GM12878 (cell line): ENCODE data around the gene EPS8. TPM values are rescaled to one million over a fixed set of nuclear protein-coding genes. Genes with fewer than 3 reads are reported as not detected.

Experiments used
- ATAC-seq: fragments of 200-7000 bp; cut with Tn5 transposase; 3 replicates; pipeline ENCODE4 v1.9.1; 2020; ENCODE audit warnings: mild to moderate bottlenecking, moderate library complexity
- BruUV-seq: library from RNA; stranded (reverse); fragments of 400-500 nt; replicated peaks from 2 replicates; lab custom pipeline; 2021; lab: Mats Ljungman, UMichigan
- CTCF ChIA-PET: fragments of 300-600 bp; sonication (Branson Sonifier 250); formaldehyde crosslinking; extraction: SDS; loops from one replicate; lab custom pipeline; 2021; ENCODE audit warnings: inconsistent platforms; lab: Yijun Ruan, JAX
- POLR2A ChIA-PET: fragments of 350-600 bp; formaldehyde crosslinking; extraction: SDS; loops from one replicate; lab custom pipeline; 2021; ENCODE audit warnings: inconsistent platforms; lab: Charles Lee
- RAD21 ChIA-PET: fragments of 300-600 bp; sonication (Branson Sonifier 250); formaldehyde crosslinking; loops from one replicate; lab custom pipeline; 2023; ENCODE audit warnings: antibody characterized with exemption; ENCODE audit not compliant: unreplicated experiment; lab: Charles Lee
- SMC1A ChIA-PET: fragments of 300-600 bp; sonication (Branson Sonifier 250); formaldehyde crosslinking; loops from one replicate; lab custom pipeline; 2023; ENCODE audit not compliant: unreplicated experiment, uncharacterized antibody; lab: Charles Lee
- DNase-seq: peaks from one replicate; pipeline ENCODE4 v3.0.0-alpha.2; 2011; ENCODE audit warnings: low read depth, low spot score
- FAIRE-seq: peaks from 3 replicates; lab custom pipeline; 2011; peaks lifted over from hg19 to GRCh38; lab: Jason Lieb, UNC
- H2AFZ ChIP-seq: 2 replicates; pipeline ENCODE4 v1.6.0; 2011; ENCODE audit warnings: low read depth, low read length, control low read depth; ENCODE audit not compliant: control insufficient read depth
- H3K27ac ChIP-seq: 2 replicates; pipeline ENCODE4 v1.5.1; 2011; ENCODE audit warnings: control low read depth; ENCODE audit not compliant: control insufficient read depth, insufficient read depth
- H3K27me3 ChIP-seq, 2 experiments: replicated peaks in 1 of 2; 2 replicates each; pipeline versions ENCODE4 v1.6.0 to v1.6.1; 2011; ENCODE audit warnings: low read length in 1 of 2; ENCODE audit not compliant: control insufficient read depth in 2 of 2, insufficient read depth in 2 of 2
- H3K36me3 ChIP-seq, 2 experiments: 2 replicates each; pipeline ENCODE4 v1.5.1; 2011; ENCODE audit warnings: low read length in 1 of 2; ENCODE audit not compliant: control insufficient read depth in 2 of 2, insufficient read depth in 2 of 2
- H3K4me1 ChIP-seq: 2 replicates; pipeline ENCODE4 v1.6.1; 2011; ENCODE audit warnings: mild to moderate bottlenecking, low read length, moderate library complexity, mixed read lengths; ENCODE audit not compliant: control insufficient read depth, insufficient read depth
- H3K4me2 ChIP-seq: 2 replicates; pipeline ENCODE4 v1.6.0; 2011; ENCODE audit warnings: control low read depth; ENCODE audit not compliant: control insufficient read depth, insufficient read depth
- H3K4me3 ChIP-seq: fragments of 200-600 bp; sonication (generic); 2 replicates; pipeline ENCODE4 v1.5.1; 2016
- H3K79me2 ChIP-seq: 2 replicates; pipeline ENCODE4 v1.6.0; 2011; ENCODE audit warnings: low read length; ENCODE audit not compliant: control insufficient read depth, insufficient read depth
- H3K9ac ChIP-seq: 2 replicates; pipeline ENCODE4 v1.8.0; 2011; ENCODE audit warnings: low read length, control low read depth, mixed read lengths; ENCODE audit not compliant: control insufficient read depth, insufficient read depth
- H3K9me3 ChIP-seq: replicated peaks from 3 replicates; pipeline ENCODE4 v1.5.1; 2011; ENCODE audit warnings: mild to moderate bottlenecking, low read length; ENCODE audit not compliant: control insufficient read depth, insufficient read depth
- H4K20me1 ChIP-seq: 2 replicates; pipeline ENCODE4 v1.6.0; 2011; ENCODE audit not compliant: control insufficient read depth, insufficient read depth
- BMI1 ChIP-seq: fragments of 450-650 bp; IDR thresholded peaks from 2 replicates; pipeline ENCODE4 v1.6.1; 2016; ENCODE audit warnings: mild to moderate bottlenecking, moderate library complexity, borderline replicate concordance
- CEBPZ ChIP-seq: fragments of 150-350 bp; IDR thresholded peaks from 2 replicates; pipeline ENCODE4 v1.6.1; 2016; ENCODE audit warnings: low read depth, low read length
- CHD4 ChIP-seq: fragments of 200-600 bp; sonication (generic); IDR thresholded peaks from 2 replicates; pipeline ENCODE4 v1.6.1; 2016; ENCODE audit warnings: mild to moderate bottlenecking
- FOXM1 ChIP-seq: IDR thresholded peaks from 2 replicates; pipeline ENCODE4 v1.6.1; 2012; ENCODE audit warnings: low read depth, mild to moderate bottlenecking, inconsistent platforms, low read length, moderate library complexity
- GABPA ChIP-seq: IDR thresholded peaks from 2 replicates; pipeline ENCODE4 v1.6.1; 2014; ENCODE audit warnings: antibody characterized with exemption, low read depth, mild to moderate bottlenecking, inconsistent platforms
- HDAC2 ChIP-seq: fragments of 200-600 bp; sonication (generic); IDR thresholded peaks from 2 replicates; pipeline ENCODE4 v1.6.1; 2017
- KLF5 ChIP-seq: fragments of 450-650 bp; IDR thresholded peaks from 2 replicates; pipeline ENCODE4 v1.6.1; 2014; ENCODE audit warnings: mild to moderate bottlenecking; ENCODE audit not compliant: partially characterized antibody
- RFX5 ChIP-seq: IDR thresholded peaks from 2 replicates; pipeline ENCODE4 v1.6.1; 2011; ENCODE audit warnings: low read depth, low read length, improper control_type of control experiment
- SREBF1 ChIP-seq: IDR thresholded peaks from 2 replicates; pipeline ENCODE4 v1.6.1; 2012; ENCODE audit warnings: mild to moderate bottlenecking, low read length
- SRF ChIP-seq, 2 experiments: IDR thresholded peaks; 2 replicates each; pipeline ENCODE4 v1.6.1; 2011; ENCODE audit warnings: low read depth in 2 of 2, low read length in 2 of 2, mild to moderate bottlenecking in 1 of 2, moderate library complexity in 1 of 2
- WGBS: methylation state at CpG from one replicate; pipeline ENCODE4 v1.1.6; 2016; ENCODE audit warnings: low lambda C conversion rate; ENCODE audit not compliant: insufficient replicate concordance, insufficient coverage; ENCODE audit errors: missing lambda C conversion rate; 5-methylcytosine and 5-hydroxymethylcytosine counted together
- in situ Hi-C: fragments of 300-500 bp; cut with MboI; formaldehyde crosslinking; loops from 9 replicates; pipeline ENCODE4 v1.14.3; 2018; ENCODE audit warnings: mixed read lengths
- intact Hi-C: fragments of 100-400 bp; cut with micrococcal nuclease; formaldehyde crosslinking; loops from one replicate; pipeline ENCODE4 v1.14.2; 2022; ENCODE audit not compliant: unreplicated experiment
- polyA plus RNA-seq, 11 experiments: library from polyadenylated mRNA; depleted of rRNA in 4 of 11; unstranded in 6 of 11; stranded (reverse) in 5 of 11; fragments of >200 nt; fragmentation: Nextera tagmentation in 4 of 11; fragmentation: Illumina TruSeq in 1 of 11; extraction: Ambion mirVana in 4 of 11; extraction: Trizol in 1 of 11; gene quantifications; 1 replicate in 1 of 11; 2 replicates in 10 of 11; pipeline versions ENCODE4 v1.2.1 to v1.2.3, GENCODE V29; 2011 to 2016; ENCODE audit warnings: inconsistent platforms in 2 of 11, missing spikeins in 2 of 11, low read depth in 1 of 11
- total RNA-seq, 4 experiments: library from RNA; depleted of rRNA in 3 of 4; stranded (reverse); fragments of >200 nt in 3 of 4; fragmentation: Illumina TruSeq in 1 of 4; extraction: Trizol in 1 of 4; gene quantifications; 2 replicates each; pipeline versions ENCODE4 v1.2.1 to v1.2.3, GENCODE V29; 2013 to 2021

The EPS8 gene
- total and polyA plus RNA-seq, 10 of the 15 experiments (the other 5 are each of a cell fraction or from before 2014, with no cell fraction given), result 1.3 to 127 (median 3.4) TPM

DNA sequence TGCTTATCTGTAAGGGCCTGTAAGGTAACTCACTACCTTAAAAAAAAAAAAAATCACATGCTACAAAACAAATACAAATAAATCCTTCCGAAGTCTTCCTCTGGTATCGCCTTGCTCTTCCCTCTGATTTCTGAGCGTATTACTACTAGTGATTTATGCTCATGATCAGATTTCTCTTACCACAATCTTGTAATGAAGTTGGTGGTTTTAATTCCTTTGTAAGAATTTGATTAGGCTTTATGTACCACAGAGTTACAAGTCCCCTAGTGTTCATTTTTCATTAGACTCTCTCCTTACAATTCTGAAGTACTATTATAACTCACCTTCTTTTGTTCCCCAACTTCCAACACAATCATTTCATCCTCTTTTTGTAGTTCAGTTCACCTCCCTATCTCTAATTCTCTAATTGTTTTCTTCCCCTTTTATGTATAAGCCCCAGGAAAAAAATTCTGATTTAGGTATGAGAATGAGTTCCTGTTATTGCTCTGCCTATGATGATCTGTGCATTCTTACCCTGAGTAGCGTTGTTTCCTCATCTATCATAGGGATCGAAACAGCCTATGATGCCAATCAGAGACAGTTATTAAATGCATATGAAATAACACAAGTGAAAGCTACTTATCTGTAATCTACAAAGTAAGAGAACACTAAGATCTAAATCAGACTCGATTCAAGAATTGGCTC, 81.5 kb downstream of the EPS8 start:
- Histone ChIP-seq H3K4me1 (no peaks in the 10 kb centered on the region), H3K4me2 (no peak overlapping the region), H3K36me3 (no peaks in the 10 kb centered on the region), H3K9ac (no peak overlapping the region), H2AFZ (no peak overlapping the region), H3K27ac (no peak overlapping the region), H3K9me3 (no peaks in the 10 kb centered on the region), H3K27me3 (no peaks in the 10 kb centered on the region), H3K79me2 (no peaks in the 10 kb centered on the region), H3K4me3 (no peak overlapping the region), H4K20me1 (no peaks in the 10 kb centered on the region)
- ATAC-seq (no peak), FAIRE-seq (no peak), DNase-seq (no peak)
- intact Hi-C loops (no loop called here), in situ Hi-C loops (no loop called here)
- CTCF ChIA-PET, result interaction anchor here (1.3 kb wide), 1 partner anchor 25 kb away, joined by 4 read pairs; no protein-coding TSS in a partner anchor
- BruUV-seq, result no TSS peak
- TF ChIP-seq CHD4 (no peak), GABPA (no peak), SREBF1 (no peak), RFX5 (no peak), KLF5 (no peak), FOXM1 (no peak), CEBPZ (no peak), HDAC2 (no peak), BMI1 (no peak), SRF (IDR thresholded peaks at IDR 0.05; ENCODE audit: low read depth in 2 of 2, low read length in 2 of 2) (no peak)
- 78% methylated on average over 6 of the region's 6 CpGs for WGBS
- POLR2A ChIA-PET, result interaction anchor here (1.3 kb wide), 1 partner anchor 10 kb away, joined by 8 read pairs; no protein-coding TSS in a partner anchor
- RAD21 ChIA-PET, result interaction anchor here (0.9 to 1.8 kb wide), 3 partner anchors 9 to 60 kb away, joined by 3 to 4 read pairs (median 3); no protein-coding TSS in a partner anchor
- SMC1A ChIA-PET, result interaction anchor here (1.4 to 12.9 kb wide), 6 partner anchors 9 to 64 kb away, joined by 3 to 213 read pairs (median 26); no protein-coding TSS in a partner anchor
